Endothelial cell of umbilical vein (primary cell): ENCODE results near the gene OR51G1. TPM values are rescaled to one million over a fixed set of nuclear protein-coding genes. Genes with fewer than 3 reads are reported as not detected.

Experiments used
- BruUV-seq: library from RNA; stranded (reverse); fragments of 400-500 nt; replicated peaks from 2 replicates; lab custom pipeline; 2021; lab: Mats Ljungman, UMichigan
- CTCF ChIA-PET: fragments of 300-600, 350-600 bp; sonication (Branson Sonifier 250); formaldehyde crosslinking; loops from one replicate; lab custom pipeline; 2021; ENCODE audit warnings: antibody characterized with exemption, inconsistent platforms; lab: Charles Lee
- POLR2A ChIA-PET: fragments of 300-600, 350-600 bp; sonication (Branson Sonifier 250); formaldehyde crosslinking; loops from one replicate; lab custom pipeline; 2021; ENCODE audit warnings: antibody characterized with exemption, inconsistent platforms; lab: Charles Lee
- DNase-seq: peaks from one replicate; pipeline ENCODE4 v3.0.0-alpha.2; 2011; ENCODE audit warnings: low read depth, low spot score
- FAIRE-seq: peaks from 2 replicates; lab custom pipeline; 2011; peaks lifted over from hg19 to GRCh38; lab: Jason Lieb, UNC
- H2AFZ ChIP-seq: 2 replicates; pipeline ENCODE4 v1.6.0; 2012; ENCODE audit warnings: low read depth, low read length, control low read depth, inconsistent platforms
- H3K27ac ChIP-seq: 2 replicates; pipeline ENCODE4 v1.5.1; 2011; ENCODE audit warnings: low read depth, mild to moderate bottlenecking, control low read depth, low read length, moderate library complexity; ENCODE audit not compliant: insufficient read depth
- H3K27me3 ChIP-seq, 2 experiments: 2 replicates each; pipeline versions ENCODE4 v1.6.0 to v1.6.1; 2011; ENCODE audit warnings: low read length in 2 of 2, mixed read lengths in 1 of 2; ENCODE audit not compliant: control insufficient read depth in 2 of 2, insufficient read depth in 2 of 2
- H3K36me3 ChIP-seq, 2 experiments: 2 replicates in 1 of 2; 3 replicates in 1 of 2; pipeline ENCODE4 v1.5.1; 2011; ENCODE audit warnings: low read length in 2 of 2, mild to moderate bottlenecking in 1 of 2, moderate library complexity in 1 of 2; ENCODE audit not compliant: control insufficient read depth in 2 of 2, insufficient read depth in 2 of 2; ENCODE audit errors: extremely low read depth in 1 of 2
- H3K4me1 ChIP-seq: 3 replicates; pipeline ENCODE4 v1.5.1; 2011; ENCODE audit warnings: mild to moderate bottlenecking, low read length; ENCODE audit not compliant: control insufficient read depth, insufficient read depth; ENCODE audit errors: extremely low read depth
- H3K4me2 ChIP-seq: 2 replicates; pipeline ENCODE4 v1.6.1; 2011; ENCODE audit warnings: low read length, control low read depth, mixed read lengths; ENCODE audit not compliant: insufficient read depth
- H3K4me3 ChIP-seq, 3 experiments: fragments of 200-600 bp in 1 of 3; sonication (generic), shearing (Covaris generic) in 1 of 3; replicated peaks in 1 of 3; 2 replicates each; pipeline ENCODE4 v1.5.1; 2011 to 2016; ENCODE audit warnings: control low read depth in 3 of 3, low read length in 3 of 3, mild to moderate bottlenecking in 2 of 3, inconsistent platforms in 1 of 3, low read depth in 1 of 3, moderate library complexity in 1 of 3; ENCODE audit not compliant: insufficient read depth in 1 of 3
- H3K79me2 ChIP-seq: 2 replicates; pipeline ENCODE4 v1.6.0; 2012; ENCODE audit warnings: low read length, inconsistent platforms; ENCODE audit not compliant: control insufficient read depth, insufficient read depth
- H3K9ac ChIP-seq: replicated peaks from 2 replicates; pipeline ENCODE3; 2011; ENCODE audit warnings: low read length, control low read depth; ENCODE audit not compliant: insufficient read depth; ENCODE audit errors: extremely low read depth
- H3K9me1 ChIP-seq: replicated peaks from 3 replicates; pipeline ENCODE4 v1.6.0; 2011; ENCODE audit warnings: mild to moderate bottlenecking, low read length; ENCODE audit not compliant: control insufficient read depth, insufficient read depth; ENCODE audit errors: extremely low read depth
- H3K9me3 ChIP-seq: replicated peaks from 2 replicates; pipeline ENCODE4 v1.5.1; 2012; ENCODE audit warnings: low read length, inconsistent platforms; ENCODE audit not compliant: control insufficient read depth, insufficient read depth
- H4K20me1 ChIP-seq: replicated peaks from 2 replicates; pipeline ENCODE3; 2011; ENCODE audit warnings: mild to moderate bottlenecking, low read length; ENCODE audit not compliant: control insufficient read depth, insufficient read depth; ENCODE audit errors: extremely low read depth
- EZH2 ChIP-seq: IDR thresholded peaks from 2 replicates; pipeline ENCODE4 v1.6.1; 2012; ENCODE audit warnings: borderline replicate concordance, low read depth, mild to moderate bottlenecking, moderate library complexity, low read length, inconsistent platforms; ENCODE audit not compliant: severe bottlenecking
- FOS ChIP-seq: IDR thresholded peaks from 2 replicates; pipeline ENCODE4 v1.6.1; 2011; ENCODE audit warnings: mild to moderate bottlenecking, low read length, moderate library complexity, borderline replicate concordance; ENCODE audit not compliant: insufficient read depth
- GATA2 ChIP-seq: IDR thresholded peaks from 2 replicates; pipeline ENCODE4 v1.7.0; 2011; ENCODE audit warnings: low read depth, mild to moderate bottlenecking, moderate library complexity, mixed read lengths, low read length; ENCODE audit not compliant: insufficient read length, insufficient read depth
- JUN ChIP-seq: IDR thresholded peaks from 2 replicates; pipeline ENCODE4 v1.6.1; 2011; ENCODE audit warnings: borderline replicate concordance, low read depth; ENCODE audit not compliant: insufficient read length, insufficient read depth
- MYC ChIP-seq: IDR thresholded peaks from one replicate; pipeline ENCODE4 v1.6.1; 2011; ENCODE audit warnings: mild to moderate bottlenecking, low read depth, low read length
- POLR2A ChIP-seq: IDR thresholded peaks from 2 replicates; pipeline ENCODE4 v1.6.1; 2012; ENCODE audit warnings: low read depth, mild to moderate bottlenecking, control low read depth, low read length
- POLR2AphosphoS5 ChIP-seq: IDR thresholded peaks from 2 replicates; pipeline ENCODE4 v1.6.1; 2012; ENCODE audit warnings: low read depth, mild to moderate bottlenecking, control low read depth, low read length, moderate library complexity; ENCODE audit not compliant: insufficient read depth
- dilution Hi-C: fragments of 300-500 bp; cut with MboI; formaldehyde crosslinking; loops from one replicate; pipeline ENCODE4 v1.15.0; 2019; ENCODE audit warnings: low sequenced_read_pairs; ENCODE audit not compliant: extremely low pct_ligation_motif_present
- intact Hi-C: fragments of 100-400 bp; cut with micrococcal nuclease; formaldehyde crosslinking; loops from one replicate; pipeline ENCODE4 v1.10.0; 2022
- polyA plus RNA-seq, 4 experiments: library from polyadenylated mRNA; depleted of rRNA in 3 of 4; stranded (reverse) in 3 of 4; unstranded in 1 of 4; fragments of >200 nt; gene quantifications; 2 replicates each; pipeline versions ENCODE4 v1.2.1 to v1.2.3, GENCODE V29; 2011 to 2012; ENCODE audit warnings: missing spikeins in 1 of 4
- total RNA-seq: library from RNA; stranded (reverse); gene quantifications from 2 replicates; pipeline ENCODE4 v1.2.3, GENCODE V29; 2021
- TF ChIP-seq, protein P1 (sequence below): IDR thresholded peaks from 2 replicates; pipeline ENCODE4 v1.6.1; 2011; ENCODE audit not compliant: insufficient read depth, insufficient read length
- TF ChIP-seq, protein P2 (sequence below), 2 donors: IDR thresholded peaks; 1 replicate in 1 of 2; 2 replicates in 1 of 2; pipeline ENCODE4 v1.5.1; 2011; ENCODE audit warnings: low read length in 2 of 2, mild to moderate bottlenecking in 2 of 2, moderate library complexity in 2 of 2, control low read depth in 1 of 2, inconsistent platforms in 1 of 2, low read depth in 1 of 2; ENCODE audit not compliant: insufficient read depth in 1 of 2; ENCODE audit errors: extremely low read depth in 1 of 2

The OR51G1 gene
- total and polyA plus RNA-seq, 2 donors (not counting 3 experiments of a cell fraction or from before 2014, with no cell fraction given): not detected

DNA sequence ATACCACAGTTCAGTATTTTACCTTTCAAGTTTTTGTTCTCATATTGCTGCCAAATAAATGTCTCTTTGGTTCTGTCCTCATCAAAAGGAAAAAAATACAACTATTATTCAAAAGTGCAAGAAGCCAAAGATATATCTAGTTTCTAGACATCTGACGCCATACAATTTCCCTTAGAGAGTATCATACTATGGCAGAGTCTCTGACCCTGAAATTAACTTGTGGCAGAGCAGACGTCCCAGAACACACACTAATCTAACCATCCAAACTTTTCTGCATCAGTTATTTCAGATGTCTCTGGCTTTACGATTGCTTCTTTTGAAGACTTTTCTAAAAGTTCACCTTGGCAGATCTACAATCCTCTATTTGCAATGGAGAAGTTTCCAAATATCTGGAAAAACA lies 39.8 kb downstream of the OR51G1 start:
- FAIRE-seq (no peak), DNase-seq (no peak)
- Histone ChIP-seq H3K79me2 (no peaks in the 10 kb centered on the region), H4K20me1 (no peaks in the 10 kb centered on the region), H3K36me3 (no peaks in the 10 kb centered on the region), H3K27ac (no peak overlapping the region), H3K4me3 (no peak overlapping the region), H3K9me3 (no peaks in the 10 kb centered on the region), H3K9me1 (no peaks in the 10 kb centered on the region), H2AFZ (no peak overlapping the region), H3K9ac (no peak overlapping the region), H3K27me3 (no peaks in the 10 kb centered on the region), H3K4me2 (no peak overlapping the region), H3K4me1 (no peaks in the 10 kb centered on the region)
- ChIA-PET CTCF (no interaction called here), POLR2A (no interaction called here)
- no peak for TF ChIP-seq GATA2
- TF ChIP-seq EZH2: no peak
- no peak for TF ChIP-seq POLR2A
- TF ChIP-seq, protein P1, sequence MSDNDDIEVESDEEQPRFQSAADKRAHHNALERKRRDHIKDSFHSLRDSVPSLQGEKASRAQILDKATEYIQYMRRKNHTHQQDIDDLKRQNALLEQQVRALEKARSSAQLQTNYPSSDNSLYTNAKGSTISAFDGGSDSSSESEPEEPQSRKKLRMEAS: no peak
- no peak for TF ChIP-seq MYC
- TF ChIP-seq, protein P2, sequence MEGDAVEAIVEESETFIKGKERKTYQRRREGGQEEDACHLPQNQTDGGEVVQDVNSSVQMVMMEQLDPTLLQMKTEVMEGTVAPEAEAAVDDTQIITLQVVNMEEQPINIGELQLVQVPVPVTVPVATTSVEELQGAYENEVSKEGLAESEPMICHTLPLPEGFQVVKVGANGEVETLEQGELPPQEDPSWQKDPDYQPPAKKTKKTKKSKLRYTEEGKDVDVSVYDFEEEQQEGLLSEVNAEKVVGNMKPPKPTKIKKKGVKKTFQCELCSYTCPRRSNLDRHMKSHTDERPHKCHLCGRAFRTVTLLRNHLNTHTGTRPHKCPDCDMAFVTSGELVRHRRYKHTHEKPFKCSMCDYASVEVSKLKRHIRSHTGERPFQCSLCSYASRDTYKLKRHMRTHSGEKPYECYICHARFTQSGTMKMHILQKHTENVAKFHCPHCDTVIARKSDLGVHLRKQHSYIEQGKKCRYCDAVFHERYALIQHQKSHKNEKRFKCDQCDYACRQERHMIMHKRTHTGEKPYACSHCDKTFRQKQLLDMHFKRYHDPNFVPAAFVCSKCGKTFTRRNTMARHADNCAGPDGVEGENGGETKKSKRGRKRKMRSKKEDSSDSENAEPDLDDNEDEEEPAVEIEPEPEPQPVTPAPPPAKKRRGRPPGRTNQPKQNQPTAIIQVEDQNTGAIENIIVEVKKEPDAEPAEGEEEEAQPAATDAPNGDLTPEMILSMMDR (IDR thresholded peaks at IDR 0.05; ENCODE audit: extremely low read depth in 1 of 2, insufficient read depth in 1 of 2, low read depth in 1 of 2, low read length in 2 of 2): no peak
- no peak for TF ChIP-seq FOS
- no peak for TF ChIP-seq POLR2AphosphoS5
- no peak for TF ChIP-seq JUN
- BruUV-seq: no TSS peak
- dilution Hi-C loops: no loop called here
- intact Hi-C loops: no loop called here
